Measurements from ENCODE around the gene SYT7. TPM values are rescaled to one million over a fixed set of nuclear protein-coding genes. Genes with fewer than 3 reads are reported as not detected.

The SYT7 gene
- total RNA-seq, 1 experiment from 2014 or later = 2.5 TPM

DNA sequence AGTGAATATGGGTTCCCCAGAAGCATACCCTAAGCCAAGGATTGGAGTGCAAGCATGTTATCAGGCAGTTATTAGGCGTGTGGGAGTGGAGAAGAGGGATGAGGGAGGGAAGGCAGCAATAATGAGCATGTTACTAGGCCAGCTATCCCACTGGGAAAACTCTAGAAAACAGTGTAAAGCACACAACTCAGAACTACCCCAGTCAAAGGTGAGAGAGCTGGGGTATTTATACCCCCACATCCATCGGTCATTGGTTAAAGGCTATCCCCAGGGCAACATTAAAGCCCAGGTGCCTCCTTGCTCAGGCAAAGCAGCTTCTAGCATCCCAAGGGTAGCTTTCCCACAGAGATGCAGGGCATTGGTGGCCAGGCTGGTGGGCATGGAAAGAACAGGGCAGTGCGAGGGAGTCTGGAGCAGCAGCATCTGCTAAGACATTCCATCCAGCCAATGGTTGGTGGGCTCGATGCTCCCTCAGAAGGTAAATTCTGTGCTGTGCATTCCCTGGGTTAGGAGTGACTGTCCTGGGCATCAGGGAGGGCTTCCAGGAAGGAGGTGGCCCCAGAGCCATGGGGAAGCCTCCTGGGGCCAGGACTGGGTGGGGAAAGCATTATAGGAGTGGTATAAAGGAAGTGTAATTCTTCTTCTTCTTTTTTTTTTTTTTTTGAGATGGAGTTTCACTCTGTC lies 93.4 kb downstream of the SYT7 start:
- DNase-seq (ENCODE audit: low read depth, low spot score) (no peak), ATAC-seq (no peak)
- TF ChIP-seq, protein P1, sequence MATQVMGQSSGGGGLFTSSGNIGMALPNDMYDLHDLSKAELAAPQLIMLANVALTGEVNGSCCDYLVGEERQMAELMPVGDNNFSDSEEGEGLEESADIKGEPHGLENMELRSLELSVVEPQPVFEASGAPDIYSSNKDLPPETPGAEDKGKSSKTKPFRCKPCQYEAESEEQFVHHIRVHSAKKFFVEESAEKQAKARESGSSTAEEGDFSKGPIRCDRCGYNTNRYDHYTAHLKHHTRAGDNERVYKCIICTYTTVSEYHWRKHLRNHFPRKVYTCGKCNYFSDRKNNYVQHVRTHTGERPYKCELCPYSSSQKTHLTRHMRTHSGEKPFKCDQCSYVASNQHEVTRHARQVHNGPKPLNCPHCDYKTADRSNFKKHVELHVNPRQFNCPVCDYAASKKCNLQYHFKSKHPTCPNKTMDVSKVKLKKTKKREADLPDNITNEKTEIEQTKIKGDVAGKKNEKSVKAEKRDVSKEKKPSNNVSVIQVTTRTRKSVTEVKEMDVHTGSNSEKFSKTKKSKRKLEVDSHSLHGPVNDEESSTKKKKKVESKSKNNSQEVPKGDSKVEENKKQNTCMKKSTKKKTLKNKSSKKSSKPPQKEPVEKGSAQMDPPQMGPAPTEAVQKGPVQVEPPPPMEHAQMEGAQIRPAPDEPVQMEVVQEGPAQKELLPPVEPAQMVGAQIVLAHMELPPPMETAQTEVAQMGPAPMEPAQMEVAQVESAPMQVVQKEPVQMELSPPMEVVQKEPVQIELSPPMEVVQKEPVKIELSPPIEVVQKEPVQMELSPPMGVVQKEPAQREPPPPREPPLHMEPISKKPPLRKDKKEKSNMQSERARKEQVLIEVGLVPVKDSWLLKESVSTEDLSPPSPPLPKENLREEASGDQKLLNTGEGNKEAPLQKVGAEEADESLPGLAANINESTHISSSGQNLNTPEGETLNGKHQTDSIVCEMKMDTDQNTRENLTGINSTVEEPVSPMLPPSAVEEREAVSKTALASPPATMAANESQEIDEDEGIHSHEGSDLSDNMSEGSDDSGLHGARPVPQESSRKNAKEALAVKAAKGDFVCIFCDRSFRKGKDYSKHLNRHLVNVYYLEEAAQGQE (IDR thresholded peaks at IDR 0.05; ENCODE audit: insufficient read depth in 1 of 2, low read depth in 2 of 2, low read length in 1 of 2) = no peak
- TF ChIP-seq SIN3A (IDR thresholded peaks at IDR 0.05; ENCODE audit: borderline replicate concordance, insufficient read depth, low read depth, low read length) (no peak), TCF7L2 (IDR thresholded peaks at IDR 0.05; ENCODE audit: low read depth, low read length) (no peak), POLR2AphosphoS5 (IDR thresholded peaks at IDR 0.05; ENCODE audit: low read depth, low read length) (no peak)
- TF ChIP-seq, protein P2, sequence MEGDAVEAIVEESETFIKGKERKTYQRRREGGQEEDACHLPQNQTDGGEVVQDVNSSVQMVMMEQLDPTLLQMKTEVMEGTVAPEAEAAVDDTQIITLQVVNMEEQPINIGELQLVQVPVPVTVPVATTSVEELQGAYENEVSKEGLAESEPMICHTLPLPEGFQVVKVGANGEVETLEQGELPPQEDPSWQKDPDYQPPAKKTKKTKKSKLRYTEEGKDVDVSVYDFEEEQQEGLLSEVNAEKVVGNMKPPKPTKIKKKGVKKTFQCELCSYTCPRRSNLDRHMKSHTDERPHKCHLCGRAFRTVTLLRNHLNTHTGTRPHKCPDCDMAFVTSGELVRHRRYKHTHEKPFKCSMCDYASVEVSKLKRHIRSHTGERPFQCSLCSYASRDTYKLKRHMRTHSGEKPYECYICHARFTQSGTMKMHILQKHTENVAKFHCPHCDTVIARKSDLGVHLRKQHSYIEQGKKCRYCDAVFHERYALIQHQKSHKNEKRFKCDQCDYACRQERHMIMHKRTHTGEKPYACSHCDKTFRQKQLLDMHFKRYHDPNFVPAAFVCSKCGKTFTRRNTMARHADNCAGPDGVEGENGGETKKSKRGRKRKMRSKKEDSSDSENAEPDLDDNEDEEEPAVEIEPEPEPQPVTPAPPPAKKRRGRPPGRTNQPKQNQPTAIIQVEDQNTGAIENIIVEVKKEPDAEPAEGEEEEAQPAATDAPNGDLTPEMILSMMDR (IDR thresholded peaks at IDR 0.05) = no peak
- no TSS peak for BruUV-seq (replicated peaks)
- CTCF ChIA-PET = interaction anchor here (0.7 kb wide), 2 partner anchors 28 to 143 kb away, joined by 5 to 11 read pairs; no protein-coding TSS in a partner anchor
- H3K9me3 ChIP-seq (ENCODE audit: control insufficient read depth, insufficient read depth, low read depth, low read length) = no peaks in the 10 kb centered on the region
- in situ Hi-C loops (cut with HindIII; ENCODE audit: low pct_unique_long_range_greater_than_20kb, low sequenced_read_pairs) (no loop called here), intact Hi-C loops (cut with micrococcal nuclease; ENCODE audit: unreplicated experiment) (no loop called here)
- H3K4me1 ChIP-seq (ENCODE audit: control insufficient read depth, insufficient read depth, low read length) = peaks cover 16% of the 10 kb centered on the region
- POLR2A ChIA-PET = no interaction called here
- no peak overlapping the region for H3K4me3 ChIP-seq (ENCODE audit: low read depth in 2 of 2, low read length in 2 of 2)
- H3K27me3 ChIP-seq (ENCODE audit: control insufficient read depth, insufficient read depth, low read length) = no peaks in the 10 kb centered on the region
- no peak overlapping the region for H3K27ac ChIP-seq (ENCODE audit: low read length)
- no peaks in the 10 kb centered on the region for H3K36me3 ChIP-seq (ENCODE audit: control insufficient read depth, insufficient read depth, low read length)

- BruUV-seq (replicated peaks) = no TSS peak
- peaks cover 16% of the 10 kb centered on the region for H3K4me1 ChIP-seq (ENCODE audit: control insufficient read depth, insufficient read depth, low read length)
- DNase-seq (ENCODE audit: low read depth, low spot score) = no peak
- intact Hi-C loops (cut with micrococcal nuclease; ENCODE audit: unreplicated experiment) = no loop called here
- TF ChIP-seq POLR2AphosphoS5 (IDR thresholded peaks at IDR 0.05; ENCODE audit: low read depth, low read length) (no peak), SIN3A (IDR thresholded peaks at IDR 0.05; ENCODE audit: borderline replicate concordance, insufficient read depth, low read depth, low read length) (no peak), TCF7L2 (IDR thresholded peaks at IDR 0.05; ENCODE audit: low read depth, low read length) (no peak)
- TF ChIP-seq, protein P1 (IDR thresholded peaks at IDR 0.05; ENCODE audit: insufficient read depth in 1 of 2, low read depth in 2 of 2, low read length in 1 of 2) = no peak
- TF ChIP-seq, protein P2 (IDR thresholded peaks at IDR 0.05) = no peak
- no peak for ATAC-seq
- POLR2A ChIA-PET = no interaction called here
- H3K36me3 ChIP-seq (ENCODE audit: control insufficient read depth, insufficient read depth, low read length) = no peaks in the 10 kb centered on the region
- in situ Hi-C loops (cut with HindIII; ENCODE audit: low pct_unique_long_range_greater_than_20kb, low sequenced_read_pairs) = no loop called here
- no peak overlapping the region for H3K27ac ChIP-seq (ENCODE audit: low read length)
- H3K4me3 ChIP-seq (ENCODE audit: low read depth in 2 of 2, low read length in 2 of 2) = no peak overlapping the region
- H3K9me3 ChIP-seq (ENCODE audit: control insufficient read depth, insufficient read depth, low read depth, low read length) = no peaks in the 10 kb centered on the region
- CTCF ChIA-PET = no interaction called here
- H3K27me3 ChIP-seq (ENCODE audit: control insufficient read depth, insufficient read depth, low read length) = no peaks in the 10 kb centered on the region
Measured at GRCh38 chr11:61486779-61487178, 94.1 kb downstream of the SYT7 start.
